HG03196 (cell line): ENCODE measurements around the gene NPEPL1.

Experiments
- ATAC-seq: cut with Tn5 transposase; IDR thresholded peaks from one replicate; pipeline ENCODE4 v1.9.1; 2021; ENCODE audit not compliant: unreplicated experiment

NPEPL1 gene

DNA sequence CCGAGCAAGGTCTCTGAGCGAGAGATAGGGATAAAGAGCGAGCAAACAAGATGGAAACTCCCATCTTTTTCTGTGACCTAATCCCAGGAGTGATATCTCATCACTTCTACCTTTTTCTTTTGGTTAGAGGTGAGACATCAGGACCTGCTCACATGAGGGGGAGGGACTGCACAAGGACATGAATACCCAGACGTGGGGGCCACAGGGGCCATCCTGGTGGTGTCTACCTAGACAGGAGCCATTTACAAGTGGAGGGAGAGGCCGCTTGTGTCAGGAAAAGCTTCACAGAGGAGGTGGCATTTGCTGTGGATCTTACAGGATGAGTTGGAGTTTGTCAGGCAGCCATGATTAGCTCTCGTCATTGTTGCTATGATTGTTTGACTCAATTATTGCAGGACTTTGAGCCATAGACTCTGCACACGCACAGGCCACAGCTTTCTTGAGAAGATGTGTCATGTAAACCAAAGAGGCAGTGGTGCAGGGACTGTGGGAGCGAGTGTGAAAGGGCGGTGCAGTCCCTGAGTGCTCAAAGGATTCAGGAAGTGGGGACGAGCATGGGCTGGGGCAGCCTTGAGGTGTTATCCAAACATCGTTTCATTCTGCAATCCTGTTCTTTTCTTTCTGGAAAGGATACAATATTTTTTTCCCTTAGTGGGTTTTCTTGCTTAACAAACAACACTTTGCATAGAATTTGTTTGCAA, 7.7 kb downstream of the NPEPL1 start:
- no peak for ATAC-seq

GRCh38 chr20:58700823-58701222, 8.2 kb downstream of the NPEPL1 start:
- no peak for ATAC-seq

GRCh38 chr20:58701431-58702160, 9.0 kb downstream of the NPEPL1 start:
- no peak for ATAC-seq

DNA sequence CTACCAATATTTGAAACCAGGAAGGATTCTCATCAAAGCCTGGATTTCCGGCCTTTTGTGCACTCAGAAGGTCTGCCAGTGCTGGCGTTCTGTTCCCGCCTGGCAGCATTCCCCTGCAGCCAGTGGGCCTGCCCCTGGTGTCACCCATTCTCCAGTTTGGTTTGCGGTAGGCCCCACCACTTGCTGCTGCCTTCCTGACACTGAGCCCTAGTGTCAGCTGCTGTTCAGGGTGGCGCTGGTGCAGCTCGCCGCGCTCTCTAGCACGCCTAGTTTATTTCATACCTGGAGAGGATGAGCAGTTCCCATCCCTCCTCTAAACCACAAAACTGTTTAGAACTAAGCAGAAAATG, 9.5 kb downstream of the NPEPL1 start:
- ATAC-seq: no peak

- no peak for ATAC-seq
These were observed 10.5 kb downstream of the NPEPL1 start for GRCh38 chr20:58702859-58703648.

DNA sequence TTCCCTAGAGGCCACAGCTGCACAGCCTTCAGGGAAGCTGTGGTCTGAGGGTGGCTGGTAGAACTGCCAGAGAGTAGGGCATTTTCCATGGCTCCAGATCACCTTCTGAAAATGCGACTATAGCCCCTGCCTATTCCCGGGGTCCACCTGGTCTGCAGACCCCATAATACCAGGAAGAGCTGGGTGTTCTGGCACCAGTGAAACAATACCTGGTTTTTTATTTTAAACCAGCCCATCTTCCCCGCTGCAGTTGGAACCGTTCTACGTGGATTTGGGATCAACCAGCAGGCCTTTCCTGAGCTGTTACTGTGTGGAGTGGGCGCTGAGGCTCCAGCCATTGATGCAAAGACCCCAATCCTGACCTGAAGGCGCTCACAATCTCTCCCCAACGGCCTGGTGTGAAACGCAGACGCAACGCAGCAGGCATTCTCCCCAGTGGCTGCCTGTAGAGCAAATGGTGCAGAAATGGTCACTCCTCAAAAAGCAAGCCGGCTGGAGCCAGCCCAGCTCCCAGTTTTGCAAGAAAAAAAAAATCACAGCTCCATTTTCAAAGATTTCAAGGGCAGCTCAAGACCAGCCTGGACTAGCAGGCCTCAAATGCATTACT, 11.3 kb downstream of the NPEPL1 start:
- no peak for ATAC-seq

GRCh38 chr20:58705208-58705926, 12.8 kb downstream of the NPEPL1 start:
- ATAC-seq: no peak

- ATAC-seq: no peak
These were observed 13.7 kb downstream of the NPEPL1 start for GRCh38 chr20:58706150-58706892.

- ATAC-seq: no peak
These were observed 14.5 kb downstream of the NPEPL1 start for GRCh38 chr20:58706975-58707681.

- no peak for ATAC-seq
These were observed 15.2 kb downstream of the NPEPL1 start for GRCh38 chr20:58707770-58708169.

GRCh38 chr20:58708246-58708931, 15.8 kb downstream of the NPEPL1 start:
- no peak for ATAC-seq

GRCh38 chr20:58709013-58709702, 16.6 kb downstream of the NPEPL1 start:
- ATAC-seq: no peak

- no peak for ATAC-seq
These were observed 17.1 kb downstream of the NPEPL1 start for GRCh38 chr20:58709703-58710039.

DNA sequence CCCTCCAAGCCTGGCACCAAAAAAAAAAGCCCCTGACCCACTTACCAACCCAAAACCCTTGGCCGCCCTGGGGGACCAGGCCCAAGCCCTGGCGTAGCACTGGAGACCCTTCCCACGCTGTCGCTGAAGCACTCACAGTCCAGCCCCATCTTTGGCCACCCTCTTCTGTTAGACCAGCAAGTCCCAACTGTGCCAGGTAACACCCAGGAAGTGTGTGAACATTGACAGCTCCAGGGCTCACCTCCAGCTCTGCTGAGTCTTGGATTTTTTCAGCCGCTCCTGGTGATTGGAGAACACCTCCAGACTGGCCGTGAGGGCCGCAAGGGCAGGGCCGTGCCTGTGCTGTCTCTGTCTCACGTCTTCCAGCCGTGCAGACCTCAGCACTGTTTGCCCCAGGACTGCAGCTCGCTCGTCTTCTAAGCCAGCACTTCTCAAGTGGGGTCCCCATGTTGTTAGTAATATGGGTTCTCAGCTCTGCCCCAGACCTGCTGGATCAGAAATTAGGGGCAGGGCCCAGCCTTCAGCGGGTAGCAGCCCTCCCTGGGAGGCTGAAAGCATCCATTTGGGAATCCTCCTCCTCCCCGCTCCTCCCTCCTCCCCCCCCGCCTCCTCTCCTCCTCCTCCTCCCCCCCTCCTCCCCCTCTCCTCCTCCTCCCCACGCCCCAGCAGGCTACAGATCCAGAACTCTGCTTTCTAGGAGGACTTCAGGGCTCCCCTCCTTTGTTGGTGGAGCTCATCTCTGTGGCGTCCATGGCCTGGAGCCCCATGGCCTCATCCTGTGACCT, 18.1 kb downstream of the NPEPL1 start:
- no peak for ATAC-seq

DNA sequence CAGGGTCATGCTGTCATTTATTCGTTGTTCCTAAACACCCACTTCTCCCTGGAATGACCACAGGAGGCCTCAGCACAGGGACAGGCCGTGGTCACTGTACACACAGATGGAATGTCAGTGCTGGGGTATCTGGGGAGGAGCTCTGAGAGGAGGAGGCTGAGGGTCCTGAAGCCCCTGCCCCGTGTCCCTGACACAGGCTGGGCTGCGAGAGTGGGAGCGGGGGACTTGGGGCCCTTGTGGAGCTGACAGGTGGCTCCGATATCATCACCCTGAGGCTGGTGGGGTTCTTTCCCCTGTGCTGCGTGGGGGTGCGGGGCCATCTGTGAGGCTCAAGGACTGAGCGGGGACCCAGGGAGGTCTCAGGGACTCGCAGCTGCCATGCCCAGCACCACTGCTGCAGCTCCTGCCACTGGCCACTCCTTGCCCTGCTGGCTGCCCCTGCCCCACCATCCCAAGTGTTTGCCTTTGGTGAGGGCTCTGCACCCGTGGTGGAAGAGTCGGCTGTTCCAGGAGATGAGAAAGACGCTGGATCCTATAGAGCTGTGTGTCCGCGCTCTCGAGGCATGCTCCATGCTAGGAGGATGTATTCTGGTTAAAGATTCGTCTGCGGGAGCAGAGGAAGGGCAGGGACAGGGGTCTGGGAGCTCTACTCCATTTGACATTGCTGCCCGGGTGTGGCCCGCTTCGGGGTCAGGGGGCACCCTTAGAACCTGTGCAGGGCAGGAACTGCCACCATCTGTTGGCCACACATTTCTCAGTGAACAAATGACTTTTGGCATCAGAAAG, 18.9 kb downstream of the NPEPL1 start:
- no peak for ATAC-seq

- ATAC-seq: no peak
These were observed 19.7 kb downstream of the NPEPL1 start for GRCh38 chr20:58712151-58712791.
